ENCODE measurements around the gene C1orf198. TPM values are rescaled to one million over a fixed set of nuclear protein-coding genes. Genes with fewer than 3 reads are reported as not detected.

Gene C1orf198
- total and polyA plus RNA-seq, 2 of the 8 experiments (the other 6 are each of a cell fraction or from before 2014, with no cell fraction given): 30.6 to 45.0 TPM

DNA sequence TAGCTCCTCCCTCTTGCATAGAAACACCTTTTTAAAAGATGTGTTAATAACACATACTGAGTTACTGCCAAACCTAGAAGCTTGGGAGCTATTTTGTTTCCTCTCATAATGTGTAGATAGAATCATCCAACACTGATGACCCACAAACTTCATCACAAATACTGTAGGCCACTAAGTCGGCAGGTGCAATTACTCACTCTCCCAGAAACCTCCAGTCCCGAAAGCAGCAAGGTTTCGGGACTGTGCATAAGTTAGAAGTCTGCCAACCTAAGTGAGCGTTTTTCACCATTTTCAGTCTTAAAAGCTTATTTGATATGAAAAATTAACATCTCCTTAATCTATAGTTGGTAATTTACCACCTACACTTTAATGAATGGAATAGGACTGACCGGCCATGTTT lies 32.0 kb downstream of the C1orf198 start:
- Histone ChIP-seq H4K20me1 (replicated peaks in 1 of 2; ENCODE audit: control insufficient read depth in 1 of 2, insufficient read depth in 2 of 2, low read length in 2 of 2) (peaks cover 2 to 6% of the 10 kb centered on the region in 2 experiments), H2AK5ac (ENCODE audit: low read depth, low read length) (no peak overlapping the region), H3K4me1 (replicated peaks in 1 of 4; ENCODE audit: control insufficient read depth in 3 of 4, insufficient read depth in 4 of 4, low read length in 3 of 4) (0 out of 7 replicates have a peak, but pooled peaks cover 0 to 2% (median 0%) of the 10 kb centered on the region in 4 experiments), H3K27ac (ENCODE audit: low read depth, low read length) (no peak overlapping the region), H3K27me3 (replicated peaks in 1 of 4; ENCODE audit: control insufficient read depth in 3 of 4, extremely low read depth in 1 of 4, insufficient read depth in 3 of 4, low read length in 3 of 4) (no peaks in the 10 kb centered on the region), H2AFZ (ENCODE audit: low read length) (no peak overlapping the region), H3K23me2 (ENCODE audit: low read depth, low read length) (no peaks in the 10 kb centered on the region), H4K8ac (ENCODE audit: extremely low read depth, insufficient read depth, low read length) (no peak overlapping the region), H3K14ac (ENCODE audit: insufficient read length) (no peak overlapping the region), H3K9me3 (ENCODE audit: insufficient read depth in 2 of 2, low read depth in 1 of 2, low read length in 1 of 2) (no peaks in the 10 kb centered on the region), H2BK5ac (ENCODE audit: low read depth, low read length) (no peak overlapping the region), H3K56ac (replicated peaks; ENCODE audit: insufficient read length, low read depth, low read length) (no peak overlapping the region), H2BK20ac (ENCODE audit: low read length) (no peak overlapping the region), H3K79me1 (ENCODE audit: low read depth, low read length) (no peaks in the 10 kb centered on the region; the same call in 1 of the 2 replicates), H3K79me2 (ENCODE audit: control insufficient read depth in 1 of 2, insufficient read depth in 2 of 2, low read length in 2 of 2) (no peaks in the 10 kb centered on the region), H3K9ac (replicated peaks in 1 of 4; ENCODE audit: extremely low read depth in 1 of 4, low read depth in 3 of 4, low read length in 3 of 4) (no peak overlapping the region), H3K36me3 (ENCODE audit: control insufficient read depth in 2 of 4, insufficient read depth in 4 of 4, low read length in 3 of 4) (peaks cover 0 to 5% (median 4%) of the 10 kb centered on the region in 4 experiments; a peak in 3 of 8 replicates), H3K4me3 (ENCODE audit: extremely low read depth in 1 of 4, insufficient read depth in 2 of 4, low read depth in 3 of 4, low read length in 4 of 4) (no peak overlapping the region), H3K23ac (ENCODE audit: insufficient read length) (no peak overlapping the region), H4K91ac (replicated peaks; ENCODE audit: insufficient read length, low read length) (no peak overlapping the region), H3K4me2 (ENCODE audit: insufficient read depth in 1 of 2, low read depth in 2 of 2, low read length in 2 of 2) (no peak overlapping the region), H3K4ac (replicated peaks; ENCODE audit: insufficient read length, low read depth, low read length) (no peak overlapping the region), H2BK15ac (ENCODE audit: low read length) (no peak overlapping the region), H3K18ac (ENCODE audit: extremely low read depth, low read length) (no peak overlapping the region), H2BK12ac (ENCODE audit: low read depth, low read length) (no peak overlapping the region), H4K5ac (ENCODE audit: insufficient read length, low read depth, low read length) (no peak overlapping the region), H2BK120ac (replicated peaks; ENCODE audit: low read depth, low read length) (no peak overlapping the region)
- POLR2A ChIA-PET (ENCODE audit: partially characterized antibody): interaction anchor here (0.6 kb wide), 1 partner anchor 180 kb away, joined by 3 read pairs; no protein-coding TSS in a partner anchor
- DNase-seq (ENCODE audit: low read depth in 1 of 2, low spot score in 2 of 2): no peak
- CTCF ChIA-PET (ENCODE audit: partially characterized antibody): interaction anchor here (0.7 to 2.0 kb wide), 9 partner anchors 10 to 81 kb away, joined by 3 to 6 read pairs (median 5); no protein-coding TSS in a partner anchor
- no peak for TF ChIP-seq MAFK (IDR thresholded peaks at IDR 0.05; ENCODE audit: low read depth, low read length)
- no peak for TF ChIP-seq RFX5 (IDR thresholded peaks at IDR 0.05; ENCODE audit: borderline replicate concordance, low read depth, low read length)
- FAIRE-seq: no peak
- 88% methylated on average over 5 of the region's 5 CpGs; no CpG with 5 or more reads in 1 of the 2 experiments for WGBS, 2 experiments (ENCODE audit: extremely low coverage in 1 of 2, insufficient coverage in 1 of 2, insufficient read length in 1 of 2, insufficient replicate concordance in 2 of 2, low coverage in 1 of 2, low lambda C conversion rate in 2 of 2, missing lambda C conversion rate in 1 of 2)
